ENCODE results near the gene SLC12A3. TPM values are rescaled to one million over a fixed set of nuclear protein-coding genes. Genes with fewer than 3 reads are reported as not detected.

SLC12A3 gene
- polyA plus RNA-seq, 2 of the 4 experiments (the other 2 are of a cell fraction) = 0.08 to 0.09 TPM

DNA sequence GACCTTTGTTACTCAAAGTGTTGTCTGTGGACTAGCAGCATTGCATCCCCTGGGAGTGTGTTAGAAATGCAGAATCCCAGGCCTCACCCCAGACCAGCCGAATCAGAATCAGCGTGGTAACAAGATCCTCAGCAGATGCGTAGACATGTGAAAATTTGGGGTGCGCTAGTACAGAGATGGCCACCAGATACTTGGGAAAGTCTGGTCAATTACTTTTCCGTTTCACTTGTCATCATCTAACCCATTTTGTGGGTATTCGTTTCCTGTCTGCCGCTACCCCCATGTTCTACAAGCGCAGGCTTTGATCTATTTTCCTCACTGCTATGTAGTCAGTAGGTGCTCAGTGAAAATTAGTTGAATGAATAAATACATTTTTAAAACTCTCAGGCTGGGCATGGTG lies 33.8 kb downstream of the SLC12A3 start:
- ATAC-seq = no peak

DNA sequence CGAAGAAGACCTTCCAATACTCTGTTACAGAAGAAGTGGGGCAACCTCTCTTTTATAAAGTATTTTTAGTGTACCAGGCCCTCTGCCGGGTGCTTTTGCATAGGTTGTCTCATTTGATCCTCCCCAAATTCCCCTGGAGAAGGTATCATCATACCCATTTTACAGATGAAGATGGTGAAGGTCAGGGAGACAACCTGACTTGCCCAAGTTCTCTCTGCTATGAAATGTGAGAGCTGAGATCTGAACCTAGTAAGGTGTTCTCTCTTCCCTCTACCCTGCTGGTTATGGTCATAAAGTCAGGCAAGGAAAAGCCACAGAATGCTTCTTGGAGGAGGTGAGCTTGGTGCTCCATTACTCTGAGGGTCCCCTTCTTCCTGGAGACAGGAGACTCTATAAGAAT lies 38.9 kb downstream of the SLC12A3 start:
- H3K4me2 ChIP-seq = no peak overlapping the region
- H3K9me3 ChIP-seq = no peaks in the 10 kb centered on the region
- ChIA-PET CTCF (interaction anchor here (1.1 to 1.5 kb wide), 2 partner anchors 27 to 37 kb away, joined by 3 to 4 read pairs; no protein-coding TSS in a partner anchor), POLR2A (no interaction called here)
- DNase-seq (ENCODE audit: low read depth in 1 of 2, low spot score in 1 of 2) (no peak), FAIRE-seq (no peak), ATAC-seq (no peak)
- H3K4me3 ChIP-seq = no peak overlapping the region
- H3K4me1 ChIP-seq = no peaks in the 10 kb centered on the region
- TF ChIP-seq, protein P1, sequence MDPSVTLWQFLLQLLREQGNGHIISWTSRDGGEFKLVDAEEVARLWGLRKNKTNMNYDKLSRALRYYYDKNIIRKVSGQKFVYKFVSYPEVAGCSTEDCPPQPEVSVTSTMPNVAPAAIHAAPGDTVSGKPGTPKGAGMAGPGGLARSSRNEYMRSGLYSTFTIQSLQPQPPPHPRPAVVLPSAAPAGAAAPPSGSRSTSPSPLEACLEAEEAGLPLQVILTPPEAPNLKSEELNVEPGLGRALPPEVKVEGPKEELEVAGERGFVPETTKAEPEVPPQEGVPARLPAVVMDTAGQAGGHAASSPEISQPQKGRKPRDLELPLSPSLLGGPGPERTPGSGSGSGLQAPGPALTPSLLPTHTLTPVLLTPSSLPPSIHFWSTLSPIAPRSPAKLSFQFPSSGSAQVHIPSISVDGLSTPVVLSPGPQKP (IDR thresholded peaks at IDR 0.05; ENCODE audit: low read depth, low read length) = no peak
- TF ChIP-seq EP300 (IDR thresholded peaks at IDR 0.05) = no peak
- TF ChIP-seq, protein P2, sequence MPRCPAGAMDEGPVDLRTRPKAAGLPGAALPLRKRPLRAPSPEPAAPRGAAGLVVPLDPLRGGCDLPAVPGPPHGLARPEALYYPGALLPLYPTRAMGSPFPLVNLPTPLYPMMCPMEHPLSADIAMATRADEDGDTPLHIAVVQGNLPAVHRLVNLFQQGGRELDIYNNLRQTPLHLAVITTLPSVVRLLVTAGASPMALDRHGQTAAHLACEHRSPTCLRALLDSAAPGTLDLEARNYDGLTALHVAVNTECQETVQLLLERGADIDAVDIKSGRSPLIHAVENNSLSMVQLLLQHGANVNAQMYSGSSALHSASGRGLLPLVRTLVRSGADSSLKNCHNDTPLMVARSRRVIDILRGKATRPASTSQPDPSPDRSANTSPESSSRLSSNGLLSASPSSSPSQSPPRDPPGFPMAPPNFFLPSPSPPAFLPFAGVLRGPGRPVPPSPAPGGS (IDR thresholded peaks at IDR 0.05) = no peak
- no peak for TF ChIP-seq RARB (CRISPR knock-in tag; IDR thresholded peaks at IDR 0.05)
- TF ChIP-seq, protein P3, sequence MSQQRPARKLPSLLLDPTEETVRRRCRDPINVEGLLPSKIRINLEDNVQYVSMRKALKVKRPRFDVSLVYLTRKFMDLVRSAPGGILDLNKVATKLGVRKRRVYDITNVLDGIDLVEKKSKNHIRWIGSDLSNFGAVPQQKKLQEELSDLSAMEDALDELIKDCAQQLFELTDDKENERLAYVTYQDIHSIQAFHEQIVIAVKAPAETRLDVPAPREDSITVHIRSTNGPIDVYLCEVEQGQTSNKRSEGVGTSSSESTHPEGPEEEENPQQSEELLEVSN (IDR thresholded peaks at IDR 0.05; ENCODE audit: borderline replicate concordance, low read depth) = no peak
- no peak for TF ChIP-seq NPAS2 (CRISPR knock-in tag; IDR thresholded peaks at IDR 0.05; ENCODE audit: borderline replicate concordance)
- TF ChIP-seq, protein P4, sequence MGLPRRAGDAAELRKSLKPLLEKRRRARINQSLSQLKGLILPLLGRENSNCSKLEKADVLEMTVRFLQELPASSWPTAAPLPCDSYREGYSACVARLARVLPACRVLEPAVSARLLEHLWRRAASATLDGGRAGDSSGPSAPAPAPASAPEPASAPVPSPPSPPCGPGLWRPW (IDR thresholded peaks at IDR 0.05) = no peak
- TF ChIP-seq HOXB5 (CRISPR knock-in tag; IDR thresholded peaks at IDR 0.05) = no peak
- no peak for TF ChIP-seq ZNF302 (CRISPR knock-in tag; IDR thresholded peaks at IDR 0.05)
- no peak for TF ChIP-seq FOXS1 (CRISPR knock-in tag; IDR thresholded peaks at IDR 0.05)
- TF ChIP-seq SREBF2 (IDR thresholded peaks at IDR 0.05) = no peak
- no peak for TF ChIP-seq POLR2AphosphoS2 (conservative IDR thresholded peaks at IDR 0.05; ENCODE audit: low read length)
- no peak for TF ChIP-seq CEBPB (IDR thresholded peaks at IDR 0.05)
- TF ChIP-seq, protein P5, sequence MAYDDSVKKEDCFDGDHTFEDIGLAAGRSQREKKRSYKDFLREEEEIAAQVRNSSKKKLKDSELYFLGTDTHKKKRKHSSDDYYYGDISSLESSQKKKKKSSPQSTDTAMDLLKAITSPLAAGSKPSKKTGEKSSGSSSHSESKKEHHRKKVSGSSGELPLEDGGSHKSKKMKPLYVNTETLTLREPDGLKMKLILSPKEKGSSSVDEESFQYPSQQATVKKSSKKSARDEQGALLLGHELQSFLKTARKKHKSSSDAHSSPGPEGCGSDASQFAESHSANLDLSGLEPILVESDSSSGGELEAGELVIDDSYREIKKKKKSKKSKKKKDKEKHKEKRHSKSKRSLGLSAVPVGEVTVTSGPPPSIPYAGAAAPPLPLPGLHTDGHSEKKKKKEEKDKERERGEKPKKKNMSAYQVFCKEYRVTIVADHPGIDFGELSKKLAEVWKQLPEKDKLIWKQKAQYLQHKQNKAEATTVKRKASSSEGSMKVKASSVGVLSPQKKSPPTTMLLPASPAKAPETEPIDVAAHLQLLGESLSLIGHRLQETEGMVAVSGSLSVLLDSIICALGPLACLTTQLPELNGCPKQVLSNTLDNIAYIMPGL (CRISPR knock-in tag; IDR thresholded peaks at IDR 0.05; ENCODE audit: borderline replicate concordance) = no peak
- TF ChIP-seq ESRRA (IDR thresholded peaks at IDR 0.05; ENCODE audit: borderline replicate concordance, low read length) = no peak
- TF ChIP-seq NR3C1 (IDR thresholded peaks at IDR 0.05) = no peak
- 75% methylated on average over 2 of the region's 2 CpGs for WGBS (ENCODE audit: missing lambda C conversion rate)
- no peak overlapping the region for H3K27ac ChIP-seq

More for the DNA sequence above, 33.8 kb downstream of the SLC12A3 start:
- no peak overlapping the region for H3K27ac ChIP-seq
- POLR2A ChIA-PET = no interaction called here
- H3K9me3 ChIP-seq = no peaks in the 10 kb centered on the region
- TF ChIP-seq RCOR1 (IDR thresholded peaks at IDR 0.05; ENCODE audit: low read depth, low read length) = no peak
- no peak for TF ChIP-seq CHD4 (IDR thresholded peaks at IDR 0.05; ENCODE audit: borderline replicate concordance)
- TF ChIP-seq HOXB5 (CRISPR knock-in tag; IDR thresholded peaks at IDR 0.05) = no peak
- no peak for TF ChIP-seq FOSL2 (IDR thresholded peaks at IDR 0.05)
- TF ChIP-seq FOSL2 (CRISPR knock-in tag; IDR thresholded peaks at IDR 0.05) = no peak
- no peak for TF ChIP-seq HOXB13 (CRISPR knock-in tag; IDR thresholded peaks at IDR 0.05; ENCODE audit: low read depth)
- DNase-seq (ENCODE audit: low read depth in 1 of 2, low spot score in 1 of 2) = no peak
- CTCF ChIA-PET = no interaction called here
- no peak overlapping the region for H3K4me2 ChIP-seq
- WGBS (ENCODE audit: missing lambda C conversion rate) = 88% methylated on average over 8 of the region's 8 CpGs
- FAIRE-seq = no peak
- H3K4me1 ChIP-seq = no peaks in the 10 kb centered on the region
- no peak overlapping the region for H3K4me3 ChIP-seq

Data from A549 (cell line).